NCI-H524 treated with DMSO at 0.1 percent for 48 hours (cell line): ENCODE data around the gene HIPK2.

Experiments
- DNase-seq: peaks from one replicate; lab custom pipeline; 2025; lab: John Stamatoyannopoulos, UW

The HIPK2 gene

GRCh38 chr7:139538881-139539635 lies 238.7 kb downstream of the HIPK2 start:
- no peak for DNase-seq

GRCh38 chr7:139536152-139536551 lies 241.6 kb downstream of the HIPK2 start:
- DNase-seq, result no peak

- DNase-seq, result no peak
These were observed 242.7 kb downstream of the HIPK2 start for GRCh38 chr7:139534966-139535651.

GRCh38 chr7:139534096-139534495 lies 243.7 kb downstream of the HIPK2 start:
- DNase-seq, result no peak

GRCh38 chr7:139532636-139533155 lies 245.1 kb downstream of the HIPK2 start:
- DNase-seq, result no peak

GRCh38 chr7:139531094-139531493 lies 246.7 kb downstream of the HIPK2 start:
- no peak for DNase-seq

GRCh38 chr7:139526578-139527544 lies 250.9 kb downstream of the HIPK2 start:
- no peak for DNase-seq

- DNase-seq, result no peak
These were observed 252.0 kb downstream of the HIPK2 start for GRCh38 chr7:139525750-139526149.

GRCh38 chr7:139525239-139525638 lies 252.6 kb downstream of the HIPK2 start:
- DNase-seq, result no peak

- DNase-seq, result no peak
These were observed 253.6 kb downstream of the HIPK2 start for GRCh38 chr7:139523968-139524815.

GRCh38 chr7:139523199-139523941 lies 254.4 kb downstream of the HIPK2 start, which contains the start of gene CLEC2L:
TSS of gene CLEC2L (plus strand) at chr7:139523685. CDS start at chr7:139523928, 243 bp downstream.
- DNase-seq, result no peak

GRCh38 chr7:139522830-139523198 lies 255.0 kb downstream of the HIPK2 start:
- DNase-seq, result no peak

- no peak for DNase-seq
These were observed 256.4 kb downstream of the HIPK2 start for GRCh38 chr7:139521439-139521838.

- no peak for DNase-seq
These were observed 262.5 kb downstream of the HIPK2 start for GRCh38 chr7:139515266-139515665.
